ENCODE results near the gene PPP2R2C.

DNA sequence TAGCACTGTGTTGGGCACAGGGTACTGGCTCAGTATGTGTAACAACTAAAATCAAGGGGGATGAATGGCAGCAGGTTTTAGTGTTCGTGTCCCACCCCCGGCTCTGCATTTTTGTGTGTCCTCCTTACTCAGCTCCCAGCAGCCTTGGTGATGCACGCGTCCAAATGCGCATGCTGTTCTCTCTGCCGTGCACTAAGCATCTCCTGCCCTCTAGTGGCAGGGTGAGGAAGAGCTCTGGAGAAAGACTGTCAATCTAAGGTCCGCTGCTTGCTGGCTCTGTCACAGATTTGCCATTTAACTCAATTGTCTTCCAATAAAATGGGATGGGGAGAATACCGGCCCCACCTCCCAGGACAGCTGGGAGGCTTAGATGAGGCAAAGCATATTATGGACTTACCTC is 141.4 kb downstream of the PPP2R2C start:
- TF ChIP-seq, protein P1, sequence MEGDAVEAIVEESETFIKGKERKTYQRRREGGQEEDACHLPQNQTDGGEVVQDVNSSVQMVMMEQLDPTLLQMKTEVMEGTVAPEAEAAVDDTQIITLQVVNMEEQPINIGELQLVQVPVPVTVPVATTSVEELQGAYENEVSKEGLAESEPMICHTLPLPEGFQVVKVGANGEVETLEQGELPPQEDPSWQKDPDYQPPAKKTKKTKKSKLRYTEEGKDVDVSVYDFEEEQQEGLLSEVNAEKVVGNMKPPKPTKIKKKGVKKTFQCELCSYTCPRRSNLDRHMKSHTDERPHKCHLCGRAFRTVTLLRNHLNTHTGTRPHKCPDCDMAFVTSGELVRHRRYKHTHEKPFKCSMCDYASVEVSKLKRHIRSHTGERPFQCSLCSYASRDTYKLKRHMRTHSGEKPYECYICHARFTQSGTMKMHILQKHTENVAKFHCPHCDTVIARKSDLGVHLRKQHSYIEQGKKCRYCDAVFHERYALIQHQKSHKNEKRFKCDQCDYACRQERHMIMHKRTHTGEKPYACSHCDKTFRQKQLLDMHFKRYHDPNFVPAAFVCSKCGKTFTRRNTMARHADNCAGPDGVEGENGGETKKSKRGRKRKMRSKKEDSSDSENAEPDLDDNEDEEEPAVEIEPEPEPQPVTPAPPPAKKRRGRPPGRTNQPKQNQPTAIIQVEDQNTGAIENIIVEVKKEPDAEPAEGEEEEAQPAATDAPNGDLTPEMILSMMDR (conservative IDR thresholded peaks at IDR 0.05 in 1 of 2, IDR thresholded peaks at IDR 0.05 in 1 of 2; ENCODE audit: extremely low read depth in 1 of 2, insufficient read depth in 1 of 2, low read depth in 1 of 2, low read length in 2 of 2), result peak; percentile 70 to 73
- TF ChIP-seq EZH2 (IDR thresholded peaks at IDR 0.05; ENCODE audit: borderline replicate concordance, low read length), result no peak

All from mammary epithelial cell (primary cell).